ENCODE results near the gene FOXO1. TPM values are rescaled to one million over a fixed set of nuclear protein-coding genes. Genes with fewer than 3 reads are reported as not detected.

The FOXO1 gene
- total RNA-seq, 4 donors from 2014 or later = 50.7 to 67.2 (median 60.3) TPM

GRCh38 chr13:40652588-40652940, 13.9 kb downstream of the FOXO1 start:
- 38% methylated on average over 2 of the region's 2 CpGs for WGBS

GRCh38 chr13:40651866-40652587, 14.4 kb downstream of the FOXO1 start:
- Histone ChIP-seq H3K36me3 (no peaks in the 10 kb centered on the region), H3K4me3 (no peak overlapping the region), H3K27ac (no peak overlapping the region), H3K4me1 (peaks cover 56% of the 10 kb centered on the region), H3K27me3 (no peaks in the 10 kb centered on the region), H3K9me3 (no peaks in the 10 kb centered on the region)
- WGBS = 89% methylated on average over 14 of the region's 14 CpGs
- TF ChIP-seq POLR2AphosphoS5 (IDR thresholded peaks at IDR 0.05) (no peak), CTCF (IDR thresholded peaks at IDR 0.05) (no peak), EP300 (IDR thresholded peaks at IDR 0.05) (no peak), POLR2A (IDR thresholded peaks at IDR 0.05) (no peak)
- no peak for DNase-seq (ENCODE audit: low spot score in 2 of 2)

More at GRCh38 chr13:40652588-40652940, 13.9 kb downstream of the FOXO1 start:
- Histone ChIP-seq H3K9me3 (no peaks in the 10 kb centered on the region), H3K27ac (no peak overlapping the region), H3K36me3 (no peaks in the 10 kb centered on the region), H3K27me3 (no peaks in the 10 kb centered on the region), H3K4me1 (peaks cover 50% of the 10 kb centered on the region), H3K4me3 (no peak overlapping the region)
- TF ChIP-seq EP300 (IDR thresholded peaks at IDR 0.05) = no peak
- no peak for TF ChIP-seq POLR2AphosphoS5 (IDR thresholded peaks at IDR 0.05)
- no peak for TF ChIP-seq POLR2A (IDR thresholded peaks at IDR 0.05)
- TF ChIP-seq CTCF (IDR thresholded peaks at IDR 0.05) = no peak
- DNase-seq (ENCODE audit: low spot score in 2 of 2) = no peak

GRCh38 chr13:40648841-40649240, 17.6 kb downstream of the FOXO1 start:
- no peak overlapping the region for H3K4me3 ChIP-seq
- TF ChIP-seq EP300 (IDR thresholded peaks at IDR 0.05) = no peak
- H3K4me1 ChIP-seq = peaks cover 68% of the 10 kb centered on the region
- H3K36me3 ChIP-seq = no peaks in the 10 kb centered on the region
- no peak for DNase-seq (ENCODE audit: low spot score in 2 of 2)
- no peaks in the 10 kb centered on the region for H3K9me3 ChIP-seq
- no peak overlapping the region for H3K27ac ChIP-seq
- WGBS = 49% methylated on average over 3 of the region's 3 CpGs
- no peaks in the 10 kb centered on the region for H3K27me3 ChIP-seq

- H3K4me3 ChIP-seq = no peak overlapping the region
- TF ChIP-seq EP300 (IDR thresholded peaks at IDR 0.05) (no peak), CTCF (IDR thresholded peaks at IDR 0.05) (no peak), POLR2AphosphoS5 (IDR thresholded peaks at IDR 0.05) (no peak), POLR2A (IDR thresholded peaks at IDR 0.05) (no peak)
- H3K27me3 ChIP-seq = no peaks in the 10 kb centered on the region
- WGBS = 42% methylated on average over 2 of the region's 2 CpGs
- no peaks in the 10 kb centered on the region for H3K9me3 ChIP-seq
- DNase-seq (ENCODE audit: low spot score in 2 of 2) = no peak
- H3K27ac ChIP-seq = no peak overlapping the region
- no peaks in the 10 kb centered on the region for H3K36me3 ChIP-seq
- peaks cover 60% of the 10 kb centered on the region for H3K4me1 ChIP-seq
Measured at GRCh38 chr13:40648040-40648439, 18.4 kb downstream of the FOXO1 start.

GRCh38 chr13:40644838-40645604, 21.4 kb downstream of the FOXO1 start:
- Histone ChIP-seq H3K27ac (no peak overlapping the region), H3K9me3 (no peaks in the 10 kb centered on the region), H3K36me3 (no peaks in the 10 kb centered on the region), H3K4me1 (peaks cover 60% of the 10 kb centered on the region), H3K4me3 (no peak overlapping the region), H3K27me3 (no peaks in the 10 kb centered on the region)
- no peak for DNase-seq (ENCODE audit: low spot score in 2 of 2)
- TF ChIP-seq CTCF (IDR thresholded peaks at IDR 0.05) (no peak), POLR2A (IDR thresholded peaks at IDR 0.05) (no peak)
- 75% methylated on average over 3 of the region's 3 CpGs for WGBS

All from suprapubic skin (tissue), 4 donors.